HFF-Myc (cell line): ENCODE data around the gene DLG2.

Source experiments
- DNase-seq: peaks from one replicate; pipeline ENCODE4 v3.0.0-alpha.2; 2011; ENCODE audit warnings: low read depth; ENCODE audit errors: extremely low read depth
- H3K4me3 ChIP-seq: replicated peaks from 2 replicates; pipeline ENCODE4 v1.5.1; 2011; ENCODE audit warnings: low read depth, mild to moderate bottlenecking, control low read depth, low read length
- TF ChIP-seq, protein P1 (sequence below): IDR thresholded peaks from 2 replicates; pipeline ENCODE4 v1.5.1; 2012; ENCODE audit warnings: mild to moderate bottlenecking, low read depth, low read length, control low read depth; ENCODE audit errors: missing control alignments

DLG2 gene

DNA sequence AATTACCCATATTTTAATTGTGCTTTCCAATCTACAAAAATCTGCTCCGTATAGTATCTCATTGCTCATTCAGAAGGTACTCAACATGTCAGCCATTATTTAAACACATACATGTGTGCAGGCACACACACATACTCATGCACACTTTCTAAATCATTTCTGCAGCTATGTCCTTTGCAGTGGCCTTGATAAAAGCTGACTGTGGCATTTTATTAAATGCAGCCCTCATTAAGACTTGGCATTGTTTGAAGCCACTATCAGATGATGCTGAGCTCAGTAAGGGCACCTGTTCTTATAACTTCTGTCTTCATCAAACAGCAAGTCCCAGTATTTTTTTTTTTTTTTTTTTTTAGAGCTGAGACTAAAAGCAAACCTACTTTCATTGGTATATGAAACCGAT, 1269.1 kb downstream of the DLG2 start:
- H3K4me3 ChIP-seq, result no peak overlapping the region
- TF ChIP-seq, protein P1, sequence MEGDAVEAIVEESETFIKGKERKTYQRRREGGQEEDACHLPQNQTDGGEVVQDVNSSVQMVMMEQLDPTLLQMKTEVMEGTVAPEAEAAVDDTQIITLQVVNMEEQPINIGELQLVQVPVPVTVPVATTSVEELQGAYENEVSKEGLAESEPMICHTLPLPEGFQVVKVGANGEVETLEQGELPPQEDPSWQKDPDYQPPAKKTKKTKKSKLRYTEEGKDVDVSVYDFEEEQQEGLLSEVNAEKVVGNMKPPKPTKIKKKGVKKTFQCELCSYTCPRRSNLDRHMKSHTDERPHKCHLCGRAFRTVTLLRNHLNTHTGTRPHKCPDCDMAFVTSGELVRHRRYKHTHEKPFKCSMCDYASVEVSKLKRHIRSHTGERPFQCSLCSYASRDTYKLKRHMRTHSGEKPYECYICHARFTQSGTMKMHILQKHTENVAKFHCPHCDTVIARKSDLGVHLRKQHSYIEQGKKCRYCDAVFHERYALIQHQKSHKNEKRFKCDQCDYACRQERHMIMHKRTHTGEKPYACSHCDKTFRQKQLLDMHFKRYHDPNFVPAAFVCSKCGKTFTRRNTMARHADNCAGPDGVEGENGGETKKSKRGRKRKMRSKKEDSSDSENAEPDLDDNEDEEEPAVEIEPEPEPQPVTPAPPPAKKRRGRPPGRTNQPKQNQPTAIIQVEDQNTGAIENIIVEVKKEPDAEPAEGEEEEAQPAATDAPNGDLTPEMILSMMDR, result no peak
- DNase-seq, result no peak

DNA sequence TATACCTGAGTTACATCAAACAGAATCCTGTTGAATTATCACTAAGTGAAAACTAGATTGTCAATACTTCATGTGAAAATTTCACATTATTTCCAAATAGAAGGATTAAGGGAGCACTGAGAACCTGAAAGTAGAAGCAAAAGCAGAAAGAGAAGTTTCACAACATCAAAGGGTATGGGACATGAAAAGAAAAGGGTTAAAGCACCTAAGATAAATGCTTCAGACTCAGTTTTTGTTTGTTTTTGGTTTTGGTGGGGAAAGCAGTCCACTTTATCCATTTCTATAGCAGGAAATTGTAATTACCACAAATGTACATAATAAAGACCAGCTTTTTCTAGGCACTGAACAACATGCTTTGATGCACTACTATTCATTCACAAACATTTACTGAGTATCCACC, 1271.2 kb downstream of the DLG2 start:
- no peak for DNase-seq
- H3K4me3 ChIP-seq, result no peak overlapping the region
- TF ChIP-seq, protein P1, result no peak

DNA sequence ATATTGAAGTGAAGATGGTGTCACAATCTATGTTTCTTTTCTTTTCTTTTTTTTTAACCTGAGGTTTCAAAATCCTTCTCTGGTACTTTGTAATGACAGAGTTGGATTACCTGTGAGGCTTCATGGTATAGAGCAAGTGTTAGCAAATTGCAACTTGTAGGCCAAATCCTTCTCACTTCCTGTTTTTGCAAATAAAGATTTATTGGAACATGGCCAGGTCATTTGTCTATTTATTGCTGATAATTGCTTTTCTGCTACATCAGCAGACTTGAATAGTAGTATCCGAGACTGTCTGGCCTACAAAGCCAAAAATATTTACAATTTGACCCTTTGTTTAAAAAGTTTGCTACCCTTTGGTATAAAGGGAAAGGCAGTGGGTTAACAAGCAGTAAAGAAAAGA, 1281.5 kb downstream of the DLG2 start:
- H3K4me3 ChIP-seq, result no peak overlapping the region
- TF ChIP-seq, protein P1, result no peak
- DNase-seq, result no peak

DNA sequence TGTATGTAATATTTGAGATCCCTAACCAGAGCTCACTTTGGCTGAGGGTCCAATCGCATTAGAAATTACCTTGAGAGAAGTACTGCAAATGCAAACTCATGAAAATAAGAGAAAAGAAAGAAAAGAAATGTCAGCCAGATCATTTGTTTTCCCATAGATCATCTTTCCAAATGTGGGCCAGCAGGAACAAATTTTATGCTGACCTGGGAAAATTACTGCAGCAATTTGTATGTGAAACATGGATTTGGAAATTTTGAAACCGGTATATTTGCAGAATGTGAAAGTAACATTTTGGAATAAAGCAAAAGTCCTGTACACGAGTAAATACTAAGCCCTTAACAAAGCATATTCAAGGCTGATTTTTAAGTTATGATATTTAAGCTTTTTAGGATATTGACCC, 1282.1 kb downstream of the DLG2 start:
- TF ChIP-seq, protein P1, result no peak
- no peak for DNase-seq
- H3K4me3 ChIP-seq, result no peak overlapping the region

DNA sequence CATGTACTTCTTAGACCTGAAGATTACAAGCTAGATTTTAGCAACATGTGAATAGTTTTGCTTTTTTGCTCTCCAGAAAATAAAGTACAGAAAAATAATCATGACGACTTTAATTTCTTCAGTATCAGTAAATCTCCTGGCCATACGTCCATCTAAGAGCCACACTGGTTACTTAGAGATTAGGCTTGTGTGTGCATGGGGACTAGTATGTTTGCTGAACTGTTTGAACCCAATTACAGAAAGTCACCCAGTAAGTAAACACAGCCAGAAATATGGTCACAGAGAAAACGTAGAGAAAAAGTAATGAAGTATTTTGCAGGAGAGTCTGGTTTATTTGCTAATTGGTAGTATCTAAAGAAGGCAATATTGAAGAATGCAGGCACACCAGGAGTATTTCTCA, 1287.3 kb downstream of the DLG2 start:
- TF ChIP-seq, protein P1, result no peak
- no peak for DNase-seq
- H3K4me3 ChIP-seq, result no peak overlapping the region

DNA sequence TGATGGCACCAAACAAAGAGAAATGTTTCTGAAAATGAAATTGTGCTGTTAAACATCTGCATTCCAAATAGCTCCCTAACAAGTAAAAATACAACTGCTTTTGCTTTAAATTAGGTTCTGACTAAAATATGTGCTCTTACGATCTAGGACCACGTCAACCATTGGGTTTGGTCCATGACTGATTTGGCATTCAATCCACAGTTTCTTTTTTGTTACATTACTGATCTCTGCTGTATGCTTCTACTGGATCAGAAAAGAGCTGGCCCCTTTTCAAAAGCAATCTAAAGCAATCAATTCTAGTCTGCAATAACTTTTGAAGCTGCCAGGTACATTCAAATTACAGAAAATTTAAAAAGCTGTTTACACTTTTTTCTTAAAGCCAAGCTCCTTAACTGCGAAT, 1293.9 kb downstream of the DLG2 start:
- TF ChIP-seq, protein P1, result no peak
- H3K4me3 ChIP-seq, result no peak overlapping the region
- DNase-seq, result no peak

DNA sequence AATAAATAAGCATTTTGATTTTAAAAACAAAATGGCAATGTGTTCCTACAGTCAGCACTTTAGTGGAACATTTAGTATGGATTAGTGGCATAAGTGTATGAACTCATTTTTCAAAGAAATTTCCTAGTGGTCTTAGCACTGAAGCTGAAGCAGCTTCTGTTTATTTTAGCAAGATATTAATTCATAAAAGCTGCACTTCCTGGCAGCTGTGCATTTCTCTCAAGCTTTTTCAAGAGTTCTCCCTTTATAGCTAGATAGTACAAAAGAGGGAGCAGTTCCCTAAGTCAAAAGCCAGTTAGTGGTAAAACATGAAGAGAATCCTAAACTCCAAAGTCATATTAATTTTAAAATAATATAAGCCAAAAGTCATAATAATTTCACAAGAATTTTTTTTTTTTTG, 1304.9 kb downstream of the DLG2 start:
- no peak overlapping the region for H3K4me3 ChIP-seq
- no peak for DNase-seq

More for the DNA sequence above, 1304.9 kb downstream of the DLG2 start:
- TF ChIP-seq, protein P1, result no peak
